HEK293T (cell line): Measurements from ENCODE around the gene OTOL1.

Experiments
- CTBP1 ChIP-seq: fragments of 450-650 bp; IDR thresholded peaks from 2 replicates; pipeline ENCODE4 v1.6.1; 2016; ENCODE audit warnings: borderline replicate concordance
- FOXA1 ChIP-seq: fragments of 450-650 bp; IDR thresholded peaks from 2 replicates; pipeline ENCODE4 v1.6.1; 2016; ENCODE audit warnings: mild to moderate bottlenecking
- FOXK2 ChIP-seq: fragments of 450-650 bp; IDR thresholded peaks from 2 replicates; pipeline ENCODE4 v1.6.1; 2016; ENCODE audit warnings: mild to moderate bottlenecking
- LEF1 ChIP-seq: fragments of 450-650 bp; IDR thresholded peaks from 2 replicates; pipeline ENCODE4 v1.6.1; 2017; ENCODE audit warnings: mild to moderate bottlenecking, borderline replicate concordance
- SP1 ChIP-seq: fragments of 450-650 bp; IDR thresholded peaks from 2 replicates; pipeline ENCODE4 v1.6.1; 2017

DNA sequence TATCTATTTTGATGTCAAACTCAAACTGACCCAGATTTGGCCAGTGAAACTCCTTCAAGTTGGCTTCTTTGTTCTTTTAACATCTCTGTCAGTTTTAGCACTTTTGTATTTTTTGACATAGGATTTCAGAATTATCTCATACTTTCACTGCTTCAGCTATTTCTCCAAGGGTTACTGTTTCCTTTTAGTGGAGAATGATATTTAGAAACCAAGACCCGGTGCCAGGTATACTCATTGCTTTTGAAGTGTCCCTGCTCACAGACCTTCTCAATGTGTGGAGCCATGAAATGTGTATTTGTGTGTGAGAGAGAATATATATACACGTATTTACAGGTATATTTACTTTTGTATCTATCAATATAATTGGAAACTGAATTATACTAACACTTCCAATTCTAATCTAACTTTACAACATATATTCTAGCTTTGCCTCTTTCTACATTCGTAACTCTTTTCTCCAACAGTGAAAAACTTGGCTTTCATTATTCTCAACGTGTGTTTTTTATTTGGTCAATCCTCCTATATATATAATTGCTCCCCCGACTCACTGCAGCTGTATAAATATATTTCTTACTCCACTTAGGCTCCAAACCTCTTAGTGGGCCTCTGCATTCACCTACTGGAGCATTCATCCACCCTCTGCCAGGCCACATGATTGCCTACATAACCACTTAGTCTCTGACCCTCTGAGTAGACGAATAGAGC lies 54.0 kb downstream of the OTOL1 start:
- TF ChIP-seq FOXK2 (no peak), CTBP1 (no peak), LEF1 (no peak), FOXA1 (no peak), SP1 (no peak)
